Nephron (organoid): ENCODE data around the gene TMEM229B.

Experiments used
- H3K27ac Mint-ChIP-seq, 3 experiments: 2 replicates each; pipeline ENCODE4 v1.8.0; 2020; ENCODE audit warnings: mixed read lengths in 3 of 3, mild to moderate bottlenecking in 2 of 3, moderate library complexity in 1 of 3
- H3K27me3 Mint-ChIP-seq: 2 replicates; pipeline ENCODE4 v1.8.0; 2021; ENCODE audit warnings: low read depth, mild to moderate bottlenecking, moderate library complexity, mixed read lengths
- H3K36me3 Mint-ChIP-seq: 2 replicates; pipeline ENCODE4 v1.8.0; 2020; ENCODE audit warnings: low read depth, mixed read lengths
- H3K4me1 Mint-ChIP-seq: 2 replicates; pipeline ENCODE4 v1.8.0; 2020; ENCODE audit warnings: mixed read lengths
- H3K4me3 Mint-ChIP-seq, 3 experiments: 2 replicates each; pipeline ENCODE4 v1.8.0; 2020; ENCODE audit warnings: mild to moderate bottlenecking in 3 of 3, mixed read lengths in 3 of 3, moderate library complexity in 2 of 3
- H3K9me3 Mint-ChIP-seq: 2 replicates; pipeline ENCODE4 v1.8.0; 2020; ENCODE audit warnings: mixed read lengths
- CTCF ChIP-seq, 3 experiments: fragments of 200-600 bp; sonication (generic); IDR thresholded peaks; one replicate each; pipeline ENCODE4 v1.5.0; 2021; ENCODE audit warnings: antibody characterized with exemption in 3 of 3; ENCODE audit not compliant: unreplicated experiment in 3 of 3

The TMEM229B gene

GRCh38 chr14:67449096-67449495, 39.4 kb downstream of the TMEM229B start:
- no peak overlapping the region for H3K27ac Mint-ChIP-seq
- peaks cover 10% of the 10 kb centered on the region for H3K4me1 Mint-ChIP-seq
- peaks cover 10% of the 10 kb centered on the region for H3K9me3 Mint-ChIP-seq
- TF ChIP-seq CTCF (IDR thresholded peaks at IDR 0.05; ENCODE audit: unreplicated experiment in 3 of 3): no peak
- no peaks in the 10 kb centered on the region for H3K36me3 Mint-ChIP-seq
- H3K4me3 Mint-ChIP-seq: no peak overlapping the region
- peaks cover 6% of the 10 kb centered on the region for H3K27me3 Mint-ChIP-seq

DNA sequence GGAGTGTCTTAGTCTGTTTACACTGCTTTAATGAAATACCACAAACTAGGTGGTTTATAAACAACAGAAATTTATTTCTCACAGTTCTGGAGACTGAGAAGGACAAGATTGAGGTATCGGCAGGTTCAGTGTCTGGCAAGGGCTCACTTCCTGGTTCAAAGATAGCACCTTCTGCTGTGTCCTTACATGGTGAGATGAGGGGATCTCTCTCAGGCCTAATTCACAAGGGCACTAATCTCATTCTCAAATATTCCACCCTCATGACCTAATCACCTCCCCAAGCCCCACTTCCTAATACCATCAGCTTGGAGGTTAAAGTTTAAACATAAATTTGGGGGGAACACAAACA, 41.5 kb downstream of the TMEM229B start:
- no peak overlapping the region for H3K4me3 Mint-ChIP-seq
- H3K27ac Mint-ChIP-seq: no peak overlapping the region
- H3K9me3 Mint-ChIP-seq: peaks cover 10% of the 10 kb centered on the region
- peaks cover 10% of the 10 kb centered on the region for H3K4me1 Mint-ChIP-seq
- peaks cover 13% of the 10 kb centered on the region for H3K27me3 Mint-ChIP-seq
- H3K36me3 Mint-ChIP-seq: no peaks in the 10 kb centered on the region
- TF ChIP-seq CTCF (IDR thresholded peaks at IDR 0.05; ENCODE audit: unreplicated experiment in 3 of 3): no peak

DNA sequence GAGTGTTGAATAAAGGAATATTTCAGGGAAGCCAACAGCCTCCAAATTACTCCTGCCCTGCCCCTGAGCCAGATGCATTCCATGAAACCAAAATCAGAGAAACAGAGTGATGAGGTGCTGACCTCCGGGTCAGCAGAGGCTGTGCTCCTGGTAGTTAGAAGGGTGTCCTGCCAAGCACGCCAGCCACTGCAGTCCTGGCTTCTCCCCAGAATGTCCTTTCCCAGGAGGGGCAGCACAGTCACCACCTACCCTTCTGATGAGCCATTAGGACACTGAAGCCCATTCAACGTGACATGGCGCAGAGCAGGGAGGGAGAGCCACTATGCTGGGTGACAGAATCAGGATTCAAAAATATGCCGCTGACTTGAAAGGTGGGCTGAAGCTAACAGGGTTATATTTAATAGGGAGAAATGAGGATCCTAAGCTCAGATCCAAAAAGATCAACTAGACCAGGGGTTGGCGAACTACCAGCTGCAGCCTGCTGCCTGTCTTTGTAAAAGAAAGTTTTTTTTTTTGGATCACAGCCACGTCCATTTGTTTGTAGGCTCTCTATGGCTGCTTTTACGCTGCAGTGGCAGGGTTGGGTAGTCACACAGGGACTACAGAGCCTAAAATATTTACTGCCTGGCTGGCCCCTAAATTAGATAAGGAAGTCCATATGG, 42.0 kb downstream of the TMEM229B start:
- no peak overlapping the region for H3K27ac Mint-ChIP-seq
- H3K9me3 Mint-ChIP-seq: peaks cover 10% of the 10 kb centered on the region
- H3K4me3 Mint-ChIP-seq: no peak overlapping the region
- peaks cover 13% of the 10 kb centered on the region for H3K27me3 Mint-ChIP-seq
- H3K36me3 Mint-ChIP-seq: no peaks in the 10 kb centered on the region
- no peak for TF ChIP-seq CTCF (IDR thresholded peaks at IDR 0.05; ENCODE audit: unreplicated experiment in 3 of 3)
- peaks cover 10% of the 10 kb centered on the region for H3K4me1 Mint-ChIP-seq

GRCh38 chr14:67444395-67444794, 44.1 kb downstream of the TMEM229B start:
- Mint-ChIP-seq H3K27ac (no peak overlapping the region), H3K27me3 (peaks cover 8% of the 10 kb centered on the region), H3K9me3 (peaks cover 3% of the 10 kb centered on the region), H3K36me3 (no peaks in the 10 kb centered on the region), H3K4me3 (no peak overlapping the region), H3K4me1 (peaks cover 10% of the 10 kb centered on the region)
- no peak for TF ChIP-seq CTCF (IDR thresholded peaks at IDR 0.05; ENCODE audit: unreplicated experiment in 3 of 3)

- Mint-ChIP-seq H3K9me3 (no peaks in the 10 kb centered on the region), H3K4me3 (no peak overlapping the region), H3K36me3 (no peaks in the 10 kb centered on the region)
Measured at GRCh38 chr14:67442139-67442906, 46.2 kb downstream of the TMEM229B start.

More at GRCh38 chr14:67442139-67442906, 46.2 kb downstream of the TMEM229B start:
- H3K27ac Mint-ChIP-seq: no peak overlapping the region
- H3K27me3 Mint-ChIP-seq: peaks cover 21% of the 10 kb centered on the region
- TF ChIP-seq CTCF (IDR thresholded peaks at IDR 0.05; ENCODE audit: unreplicated experiment in 3 of 3): no peak
- H3K4me1 Mint-ChIP-seq: peaks cover 10% of the 10 kb centered on the region
